ENCODE results near the gene SFT2D3.

Gene SFT2D3

DNA sequence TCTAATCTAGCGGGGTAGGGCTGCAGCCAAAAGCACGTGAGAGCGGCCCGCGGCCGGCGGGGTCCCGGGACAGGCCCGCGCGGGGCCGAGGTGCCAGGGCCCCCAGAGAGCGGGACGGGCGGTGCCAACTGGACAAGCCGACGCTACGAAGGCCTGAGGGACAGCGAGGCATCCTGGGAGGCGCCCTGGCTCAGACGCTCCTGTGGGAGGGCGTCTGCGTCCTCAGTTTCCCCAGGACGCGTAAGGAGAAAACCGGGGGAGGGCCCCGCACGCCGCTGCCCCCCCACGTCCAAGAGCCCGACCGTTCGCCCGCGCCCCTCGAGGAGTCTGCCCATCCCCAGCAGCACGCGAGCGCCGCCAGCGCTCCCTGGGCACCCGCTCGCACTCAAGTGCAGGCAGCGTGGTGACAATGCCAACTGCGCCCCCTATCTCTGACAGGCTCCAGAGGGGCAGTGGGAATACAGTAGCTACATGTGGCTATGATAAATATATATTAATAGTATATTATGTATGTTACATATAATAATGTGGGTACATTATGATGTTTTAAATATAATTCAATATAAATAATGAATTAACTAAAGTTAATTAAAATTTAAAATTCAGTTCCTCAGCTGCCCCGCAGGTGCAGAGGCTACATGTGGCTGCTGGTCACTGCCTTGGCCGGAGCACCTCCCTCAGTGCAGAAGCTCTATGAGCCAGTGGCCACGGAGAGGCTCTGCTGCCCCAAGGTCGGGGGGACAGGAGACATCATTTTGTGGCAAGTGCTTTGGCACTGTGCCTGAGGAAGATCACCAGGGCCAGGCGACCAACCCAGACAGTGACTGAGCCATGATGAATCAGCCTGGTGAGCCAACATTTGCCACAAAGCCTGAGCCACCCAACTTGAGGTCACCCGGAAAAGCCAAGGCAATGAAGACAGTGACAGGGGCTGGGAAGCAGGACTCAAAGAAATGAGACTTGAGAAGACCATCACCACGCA lies 5.5 kb upstream of the SFT2D3 start:
- Mint-ChIP-seq H3K4me3 (no peak overlapping the region), H3K36me3 (ENCODE audit: low read depth) (peaks cover 5% of the 10 kb centered on the region), H3K27ac (no peak overlapping the region), H3K9me3 (peaks cover 18% of the 10 kb centered on the region), H3K27me3 (ENCODE audit: low read depth) (peaks cover 7% of the 10 kb centered on the region), H3K4me1 (no peaks in the 10 kb centered on the region)
- TF ChIP-seq, protein P1, sequence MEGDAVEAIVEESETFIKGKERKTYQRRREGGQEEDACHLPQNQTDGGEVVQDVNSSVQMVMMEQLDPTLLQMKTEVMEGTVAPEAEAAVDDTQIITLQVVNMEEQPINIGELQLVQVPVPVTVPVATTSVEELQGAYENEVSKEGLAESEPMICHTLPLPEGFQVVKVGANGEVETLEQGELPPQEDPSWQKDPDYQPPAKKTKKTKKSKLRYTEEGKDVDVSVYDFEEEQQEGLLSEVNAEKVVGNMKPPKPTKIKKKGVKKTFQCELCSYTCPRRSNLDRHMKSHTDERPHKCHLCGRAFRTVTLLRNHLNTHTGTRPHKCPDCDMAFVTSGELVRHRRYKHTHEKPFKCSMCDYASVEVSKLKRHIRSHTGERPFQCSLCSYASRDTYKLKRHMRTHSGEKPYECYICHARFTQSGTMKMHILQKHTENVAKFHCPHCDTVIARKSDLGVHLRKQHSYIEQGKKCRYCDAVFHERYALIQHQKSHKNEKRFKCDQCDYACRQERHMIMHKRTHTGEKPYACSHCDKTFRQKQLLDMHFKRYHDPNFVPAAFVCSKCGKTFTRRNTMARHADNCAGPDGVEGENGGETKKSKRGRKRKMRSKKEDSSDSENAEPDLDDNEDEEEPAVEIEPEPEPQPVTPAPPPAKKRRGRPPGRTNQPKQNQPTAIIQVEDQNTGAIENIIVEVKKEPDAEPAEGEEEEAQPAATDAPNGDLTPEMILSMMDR (IDR thresholded peaks at IDR 0.05; ENCODE audit: unreplicated experiment in 3 of 3) = peak in 2 of 3 experiments; percentile 26 to 46

DNA sequence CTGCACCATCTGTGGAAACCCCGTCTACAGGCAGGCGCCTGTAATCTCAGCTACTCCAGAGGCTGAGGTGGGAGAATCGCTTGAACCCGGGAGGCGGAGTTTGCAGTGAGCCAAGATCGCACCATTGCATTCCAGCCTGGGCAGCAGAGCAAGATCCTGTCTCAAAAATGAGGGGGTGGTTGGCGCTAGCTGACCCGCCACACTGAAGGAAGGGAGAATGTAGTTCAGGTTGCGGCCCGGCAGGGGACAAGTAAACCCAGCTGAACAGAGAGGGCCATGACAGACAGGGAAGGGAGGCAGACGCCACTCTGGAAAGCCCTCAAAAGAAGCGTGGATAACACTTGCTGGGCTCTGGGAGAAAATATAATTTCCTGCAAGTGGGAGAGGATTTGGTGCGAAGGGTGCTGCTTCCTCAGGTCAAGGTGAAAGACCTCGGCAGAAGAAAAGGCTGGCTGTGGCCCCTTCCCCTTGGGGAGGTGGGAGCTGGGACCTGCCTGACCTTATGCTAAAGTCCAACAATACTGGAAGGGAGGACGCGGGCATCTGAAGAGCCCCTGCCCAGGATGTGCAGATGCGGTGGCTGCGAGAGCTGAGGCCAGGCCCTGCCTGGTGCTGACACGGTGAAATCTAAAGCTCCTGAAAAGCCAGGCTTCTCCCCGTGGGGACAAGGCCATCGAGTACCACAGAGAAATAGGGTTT lies 3.7 kb upstream of the SFT2D3 start:
- Mint-ChIP-seq H3K9me3 (no peaks in the 10 kb centered on the region), H3K27ac (no peak overlapping the region), H3K36me3 (ENCODE audit: low read depth) (peaks cover 5% of the 10 kb centered on the region), H3K4me3 (no peak overlapping the region), H3K27me3 (ENCODE audit: low read depth) (peaks cover 5% of the 10 kb centered on the region), H3K4me1 (peaks cover 7% of the 10 kb centered on the region)
- TF ChIP-seq, protein P1 (IDR thresholded peaks at IDR 0.05; ENCODE audit: unreplicated experiment in 3 of 3) = no peak

DNA sequence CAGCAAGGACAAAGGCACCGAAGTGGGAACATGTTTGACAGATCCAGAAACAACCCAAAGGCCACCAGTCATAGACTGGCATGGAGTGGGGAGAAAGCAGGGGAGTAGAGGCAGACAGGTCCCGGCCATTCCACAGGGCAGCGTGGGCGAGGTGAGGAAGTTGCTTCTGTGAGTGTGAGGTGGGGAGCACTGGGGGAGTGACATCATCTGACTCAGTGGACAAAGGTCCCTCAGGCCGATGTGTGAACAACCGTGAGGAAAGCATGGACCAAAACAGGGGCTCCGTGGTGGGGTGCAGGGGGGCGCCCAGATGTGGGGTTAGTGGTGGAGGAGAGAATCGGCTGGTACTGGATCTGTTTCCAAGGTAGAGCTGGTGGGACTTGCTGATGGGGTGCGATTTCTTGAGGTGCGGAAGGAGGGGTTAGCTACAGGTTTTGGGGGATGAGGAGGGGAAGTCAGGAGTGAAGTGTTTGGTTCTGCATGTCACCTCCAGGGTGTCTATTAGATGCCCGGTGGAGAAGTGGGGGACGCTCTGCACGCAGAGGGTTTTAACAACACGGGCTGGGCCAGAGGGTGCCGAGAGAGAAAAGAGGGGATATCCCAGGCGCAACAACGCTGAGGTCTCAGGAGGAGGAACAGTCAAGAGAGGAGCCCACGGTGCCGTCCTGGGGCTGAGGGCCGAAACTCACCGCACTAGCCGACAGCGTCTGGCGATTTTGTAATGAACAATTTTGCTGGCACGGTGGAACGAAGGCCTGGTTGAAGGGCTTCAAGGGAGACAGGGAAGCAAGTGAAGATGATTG lies 2.5 kb upstream of the SFT2D3 start:
- Mint-ChIP-seq H3K4me1 (peaks cover 9% of the 10 kb centered on the region), H3K4me3 (peak overlapping the region; percentile 37 to 65 (median 38)), H3K36me3 (ENCODE audit: low read depth) (peaks cover 7% of the 10 kb centered on the region), H3K27ac (peak overlapping the region in 2 of 3 experiments; percentile 23 to 36), H3K27me3 (ENCODE audit: low read depth) (peaks cover 4% of the 10 kb centered on the region), H3K9me3 (no peaks in the 10 kb centered on the region)
- TF ChIP-seq, protein P1 (IDR thresholded peaks at IDR 0.05; ENCODE audit: unreplicated experiment in 3 of 3) = no peak

DNA sequence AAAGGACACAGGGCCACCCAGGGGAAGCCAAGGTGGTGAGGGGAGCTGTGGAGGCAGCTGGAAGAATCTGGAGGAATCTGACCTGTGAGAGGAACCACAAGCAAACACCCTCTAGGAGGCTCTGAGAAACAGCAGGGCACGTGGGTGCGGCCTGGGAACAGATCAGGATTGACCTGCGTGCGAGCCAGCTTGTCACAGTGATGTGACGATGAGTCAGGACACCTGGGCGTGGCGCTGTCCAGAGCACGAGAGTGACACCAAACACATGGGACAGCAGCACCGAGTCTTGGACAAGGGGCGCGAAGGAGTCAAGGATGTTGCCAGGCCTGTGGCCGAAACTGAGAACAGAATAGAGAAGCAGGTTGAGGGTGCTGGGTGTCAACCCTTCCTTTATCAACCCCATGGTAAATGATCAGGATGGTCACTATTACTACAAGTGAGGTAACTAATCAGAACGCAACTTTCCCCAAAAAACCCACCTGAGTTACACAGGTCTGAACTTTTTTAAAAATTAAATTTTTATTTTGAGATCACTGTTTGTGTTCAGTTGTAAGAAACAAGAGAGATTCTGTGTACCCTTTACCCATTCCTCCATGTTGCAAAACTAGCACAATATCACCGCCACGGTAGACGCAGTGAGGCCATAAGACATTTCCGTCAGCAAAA lies 637 bp upstream of the SFT2D3 start:
- Mint-ChIP-seq H3K27ac (peak overlapping the region; percentile 98 to 100 (median 99)), H3K4me1 (peaks cover 15% of the 10 kb centered on the region), H3K9me3 (no peaks in the 10 kb centered on the region), H3K4me3 (peak overlapping the region; percentile 92 to 96 (median 92)), H3K27me3 (ENCODE audit: low read depth) (peaks cover 4% of the 10 kb centered on the region), H3K36me3 (ENCODE audit: low read depth) (peaks cover 21% of the 10 kb centered on the region)
- TF ChIP-seq, protein P1 (IDR thresholded peaks at IDR 0.05; ENCODE audit: unreplicated experiment in 3 of 3) = no peak

DNA sequence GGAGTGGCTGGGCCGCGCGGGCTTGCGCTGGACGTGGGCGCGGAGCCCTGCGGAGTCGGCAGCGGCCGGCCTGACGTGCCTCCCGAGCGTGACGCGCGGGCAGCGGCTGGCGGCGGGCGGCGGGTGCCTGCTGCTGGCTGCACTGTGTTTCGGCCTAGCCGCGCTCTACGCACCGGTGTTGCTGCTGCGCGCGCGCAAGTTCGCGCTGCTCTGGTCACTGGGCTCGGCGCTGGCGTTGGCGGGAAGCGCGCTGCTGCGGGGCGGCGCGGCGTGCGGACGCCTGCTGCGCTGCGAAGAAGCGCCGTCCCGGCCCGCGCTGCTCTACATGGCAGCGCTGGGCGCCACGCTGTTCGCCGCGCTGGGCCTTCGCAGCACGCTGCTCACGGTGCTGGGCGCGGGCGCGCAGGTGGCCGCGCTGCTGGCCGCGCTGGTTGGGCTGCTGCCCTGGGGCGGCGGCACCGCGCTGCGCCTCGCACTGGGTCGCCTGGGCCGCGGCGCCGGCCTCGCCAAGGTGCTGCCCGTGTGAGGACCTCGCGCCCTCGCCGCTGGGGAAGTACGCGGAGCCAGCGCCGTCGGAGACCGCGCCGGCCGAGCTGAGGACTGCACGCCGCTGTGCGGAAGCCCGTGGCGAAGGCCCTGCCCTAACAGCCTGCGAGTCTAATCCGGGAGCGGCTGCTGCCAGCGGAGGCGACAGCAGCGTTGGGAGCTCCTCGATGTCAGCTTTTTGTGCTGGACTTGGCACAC lies 526 bp downstream of the SFT2D3 start:
- Mint-ChIP-seq H3K27me3 (ENCODE audit: low read depth) (peaks cover 4% of the 10 kb centered on the region), H3K27ac (peak overlapping the region; percentile 98 to 100 (median 99)), H3K9me3 (no peaks in the 10 kb centered on the region), H3K36me3 (ENCODE audit: low read depth) (peaks cover 27% of the 10 kb centered on the region), H3K4me3 (peak overlapping the region; percentile 92 to 96 (median 92)), H3K4me1 (peaks cover 15% of the 10 kb centered on the region)
- TF ChIP-seq, protein P1 (IDR thresholded peaks at IDR 0.05; ENCODE audit: unreplicated experiment in 3 of 3) = peak in 2 of 3 experiments; percentile 13 to 35

Data from nephron (organoid).